ENCODE measurements around the gene MRPL55.

The MRPL55 gene

GRCh38 chr1:228065543-228066347 is 43.4 kb downstream of the MRPL55 start:
- no peak for DNase-seq (ENCODE audit: low spot score)
- in situ Hi-C loops (cut with MboI; ENCODE audit: low pct_unique_long_range_greater_than_20kb, low sequenced_read_pairs, unreplicated experiment) = no loop called here
- no peak for TF ChIP-seq CTCF (IDR thresholded peaks at IDR 0.05; ENCODE audit: extremely low read depth, insufficient read depth, missing control alignments)

- no peak for TF ChIP-seq CTCF (IDR thresholded peaks at IDR 0.05; ENCODE audit: extremely low read depth, insufficient read depth, missing control alignments)
- in situ Hi-C loops (cut with MboI; ENCODE audit: low pct_unique_long_range_greater_than_20kb, low sequenced_read_pairs, unreplicated experiment) = no loop called here
- DNase-seq (ENCODE audit: low spot score) = no peak
Measured at GRCh38 chr1:228064741-228065542, 44.2 kb downstream of the MRPL55 start.

- DNase-seq (ENCODE audit: low spot score) = no peak
- TF ChIP-seq CTCF (IDR thresholded peaks at IDR 0.05; ENCODE audit: extremely low read depth, insufficient read depth, missing control alignments) = no peak
- in situ Hi-C loops (cut with MboI; ENCODE audit: low pct_unique_long_range_greater_than_20kb, low sequenced_read_pairs, unreplicated experiment) = no loop called here
Measured at GRCh38 chr1:228064296-228064695, 44.8 kb downstream of the MRPL55 start.

- no peak for TF ChIP-seq CTCF (IDR thresholded peaks at IDR 0.05; ENCODE audit: extremely low read depth, insufficient read depth, missing control alignments)
- in situ Hi-C loops (cut with MboI; ENCODE audit: low pct_unique_long_range_greater_than_20kb, low sequenced_read_pairs, unreplicated experiment) = no loop called here
Measured at GRCh38 chr1:228063251-228064191, 45.6 kb downstream of the MRPL55 start.

GRCh38 chr1:228062812-228063211 is 46.3 kb downstream of the MRPL55 start:
- no peak for TF ChIP-seq CTCF (IDR thresholded peaks at IDR 0.05; ENCODE audit: extremely low read depth, insufficient read depth, missing control alignments)
- DNase-seq (ENCODE audit: low spot score) = no peak
- in situ Hi-C loops (cut with MboI; ENCODE audit: low pct_unique_long_range_greater_than_20kb, low sequenced_read_pairs, unreplicated experiment) = no loop called here

More at GRCh38 chr1:228063251-228064191, 45.6 kb downstream of the MRPL55 start:
- no peak for DNase-seq (ENCODE audit: low spot score)

All from GM13977 (cell line).